M059J (cell line): ENCODE data around the gene INF2. TPM values are rescaled to one million over a fixed set of nuclear protein-coding genes. Genes with fewer than 3 reads are reported as not detected.

Experiments used
- DNase-seq: peaks from one replicate; pipeline ENCODE4 v3.0.0-alpha.2; 2012; ENCODE audit warnings: low read depth
- total RNA-seq: library from RNA; depleted of rRNA; stranded (reverse); fragments of >200 nt; shearing (Covaris generic); gene quantifications from 2 replicates; pipeline ENCODE4 v1.2.3, GENCODE V29; 2014; rRNA removed

INF2 gene
- total RNA-seq, 1 experiment from 2014 or later: 25.6 TPM

DNA sequence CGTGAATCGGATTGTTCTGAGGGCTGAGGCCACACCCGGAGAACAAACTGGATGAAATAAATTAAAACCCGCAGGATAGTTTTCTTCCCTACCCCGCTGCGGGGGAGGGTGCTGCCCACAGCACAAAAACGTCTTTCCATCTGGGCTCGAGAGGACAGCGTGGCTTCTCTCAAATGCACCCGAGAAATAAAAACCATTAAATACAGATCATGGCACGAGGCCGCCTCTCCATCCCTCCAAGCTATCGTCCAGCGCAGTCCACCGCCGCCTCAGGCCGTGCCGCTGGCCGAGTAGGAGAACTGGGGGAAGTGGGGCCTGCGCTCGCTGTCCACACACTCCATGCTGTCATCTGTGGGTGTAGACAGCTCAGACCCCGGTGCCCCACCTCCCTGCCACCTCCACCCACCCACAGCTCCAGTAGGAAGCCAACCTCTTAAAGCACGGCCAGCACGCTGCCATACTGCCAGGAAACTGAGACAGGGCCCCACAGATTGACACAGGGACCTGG, 80.7 kb downstream of the INF2 start:
- DNase-seq: no peak

DNA sequence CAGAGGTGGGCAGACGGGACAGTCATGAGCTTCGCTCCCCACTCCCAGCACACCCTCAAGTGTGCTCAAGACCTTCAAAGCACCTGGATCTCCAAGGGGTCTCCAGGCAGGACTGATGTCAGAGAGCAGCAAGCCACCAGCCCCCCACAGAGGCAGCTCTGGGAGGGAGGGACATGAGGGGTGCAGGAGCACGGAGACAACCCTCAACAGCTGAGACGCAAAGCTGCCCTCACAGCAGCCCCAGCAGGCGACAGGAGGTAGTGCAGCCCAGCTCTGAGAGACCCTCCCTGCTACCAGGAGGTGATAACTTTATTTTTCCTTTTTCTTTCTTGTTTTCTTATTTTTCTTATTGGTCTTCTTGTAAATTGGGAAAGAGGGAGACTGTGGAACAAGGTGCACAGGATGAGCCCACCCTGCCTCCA, 81.4 kb downstream of the INF2 start:
- DNase-seq: no peak

DNA sequence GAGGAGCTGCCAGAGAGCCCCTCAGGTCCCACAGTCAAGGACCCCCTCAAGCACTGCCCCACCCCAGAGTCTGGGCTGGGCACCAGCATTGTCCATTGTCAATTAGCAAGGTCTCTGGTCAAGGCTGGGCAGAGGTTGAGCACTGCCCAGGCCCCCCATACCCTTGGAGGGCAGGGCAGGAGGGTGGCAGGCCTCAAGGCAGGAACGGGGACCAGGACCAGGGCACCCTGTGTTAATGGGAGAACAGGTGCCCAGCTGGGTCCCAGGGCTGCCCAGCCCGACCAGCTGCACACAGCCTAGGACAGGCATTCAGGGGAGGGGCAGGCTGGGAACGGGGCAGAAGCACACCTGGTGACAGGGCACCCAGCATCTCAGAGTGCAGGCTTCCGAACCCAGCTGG, 82.0 kb downstream of the INF2 start:
- DNase-seq: no peak

Other genes with a start within 250 kb of the INF2 start
- gene C14orf180, start 109.9 kb upstream of the INF2 start, total RNA-seq: not detected in 2 replicates
- gene TMEM179, start 84.8 kb upstream of the INF2 start, total RNA-seq: 0.49 TPM in 1 of 2 replicates, not detected in the other
- gene ADSS1, start 34.6 kb downstream of the INF2 start, total RNA-seq: 0.05 and 0.84 TPM in 2 replicates
- 292 and 348 TPM in 2 replicates for gene SIVA1, start 63.5 kb downstream of the INF2 start, total RNA-seq
- gene AKT1, start 106.1 kb downstream of the INF2 start, total RNA-seq: 81.6 and 134 TPM in 2 replicates
- 3.3 and 4.1 TPM in 2 replicates for gene ZBTB42, start 111.5 kb downstream of the INF2 start, total RNA-seq
- 3.8 and 9.1 TPM in 2 replicates for gene CEP170B, start 175.7 kb downstream of the INF2 start, total RNA-seq
- not detected in 2 replicates for gene PLD4, start 235.3 kb downstream of the INF2 start, total RNA-seq